Activated T-helper 1 cell treated with Interleukin-2 at 50 U/mL for 16 hours (primary cell): ENCODE measurements around the gene CCBE1.
"Not testable (repeated sequence)": the region's sequence is repeated elsewhere in the genome, so short reads cannot be mapped to it uniquely, and the experiment has no call there.

Experiments used
- DNase-seq: peaks from one replicate; pipeline ENCODE4 v3.0.0-alpha.2; 2020; ENCODE audit warnings: low read depth

Gene CCBE1

GRCh38 chr18:59656373-59656887, 40.8 kb downstream of the CCBE1 start:
- DNase-seq = no peak

GRCh38 chr18:59655676-59656075, 41.5 kb downstream of the CCBE1 start:
- DNase-seq = no peak

- no peak for DNase-seq
Measured at GRCh38 chr18:59651071-59651470, 46.2 kb downstream of the CCBE1 start.

GRCh38 chr18:59650266-59650820, 46.9 kb downstream of the CCBE1 start:
- DNase-seq = no peak

- DNase-seq = no peak
Measured at GRCh38 chr18:59649591-59649990, 47.6 kb downstream of the CCBE1 start.

- DNase-seq = not testable (repeated sequence)
Measured at GRCh38 chr18:59648469-59648868, 48.8 kb downstream of the CCBE1 start.

- DNase-seq = no peak
Measured at GRCh38 chr18:59646963-59647307, 50.3 kb downstream of the CCBE1 start.

GRCh38 chr18:59646228-59646962, 50.8 kb downstream of the CCBE1 start:
- DNase-seq = no peak

- no peak for DNase-seq
Measured at GRCh38 chr18:59643740-59644139, 53.5 kb downstream of the CCBE1 start.

GRCh38 chr18:59640721-59641120, 56.5 kb downstream of the CCBE1 start:
- no peak for DNase-seq

GRCh38 chr18:59639821-59640220, 57.4 kb downstream of the CCBE1 start:
- DNase-seq = no peak

- no peak for DNase-seq
Measured at GRCh38 chr18:59639136-59639535, 58.1 kb downstream of the CCBE1 start.

GRCh38 chr18:59633961-59634485, 63.2 kb downstream of the CCBE1 start:
- no peak for DNase-seq

- no peak for DNase-seq
Measured at GRCh38 chr18:59633317-59633716, 63.9 kb downstream of the CCBE1 start.

- DNase-seq = no peak
Measured at GRCh38 chr18:59631583-59632181, 65.5 kb downstream of the CCBE1 start.

- no peak for DNase-seq
Measured at GRCh38 chr18:59629894-59630293, 67.3 kb downstream of the CCBE1 start.

- DNase-seq = no peak
Measured at GRCh38 chr18:59628995-59629394, 68.2 kb downstream of the CCBE1 start.

- DNase-seq = no peak
Measured at GRCh38 chr18:59627414-59627813, 69.8 kb downstream of the CCBE1 start.

- DNase-seq = no peak
Measured at GRCh38 chr18:59624369-59624765, 72.9 kb downstream of the CCBE1 start.

- no peak for DNase-seq
Measured at GRCh38 chr18:59623456-59624368, 73.5 kb downstream of the CCBE1 start.

- DNase-seq = no peak
Measured at GRCh38 chr18:59621027-59621426, 76.2 kb downstream of the CCBE1 start.

- DNase-seq = no peak
Measured at GRCh38 chr18:59620381-59620780, 76.8 kb downstream of the CCBE1 start.
